Measurements from ENCODE around the gene PTPRA.
A peak's percentile ranks its signal among the peaks of the same experiment; 100 is the strongest.
"Not testable (repeated sequence)": the region's sequence is repeated elsewhere in the genome, so short reads cannot be mapped to it uniquely, and the experiment has no call there.

Gene PTPRA

GRCh38 chr20:3000852-3001523 is 127.7 kb downstream of the PTPRA start:
- peak; percentile 57 for DNase-seq (ENCODE audit: low spot score)

- no peak for DNase-seq (ENCODE audit: low spot score)
These were observed 130.1 kb downstream of the PTPRA start for GRCh38 chr20:3003416-3003815.

GRCh38 chr20:3010985-3011723 is 137.9 kb downstream of the PTPRA start:
- DNase-seq (ENCODE audit: low spot score) = no peak

DNA sequence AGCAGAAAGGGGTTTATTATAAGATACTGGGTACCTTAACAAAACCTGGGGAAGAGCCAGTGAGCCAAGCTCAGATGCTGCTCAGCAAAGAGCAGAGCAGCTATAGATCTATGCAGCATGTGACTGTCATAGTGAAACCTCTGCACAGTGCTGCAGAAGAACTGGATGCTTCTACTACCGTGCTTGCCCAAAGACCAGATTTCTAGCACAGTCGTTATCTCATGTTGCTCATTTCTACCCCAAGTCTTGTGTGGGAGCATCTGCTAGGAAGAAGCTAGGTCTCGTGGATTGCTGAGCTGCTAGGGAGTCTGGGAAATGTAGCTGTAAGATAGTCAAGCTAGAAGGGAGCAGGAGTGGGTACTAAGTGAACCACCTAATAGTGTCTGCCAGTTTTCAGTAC is 138.5 kb downstream of the PTPRA start:
- peak; percentile 17 for DNase-seq (ENCODE audit: low spot score)

DNA sequence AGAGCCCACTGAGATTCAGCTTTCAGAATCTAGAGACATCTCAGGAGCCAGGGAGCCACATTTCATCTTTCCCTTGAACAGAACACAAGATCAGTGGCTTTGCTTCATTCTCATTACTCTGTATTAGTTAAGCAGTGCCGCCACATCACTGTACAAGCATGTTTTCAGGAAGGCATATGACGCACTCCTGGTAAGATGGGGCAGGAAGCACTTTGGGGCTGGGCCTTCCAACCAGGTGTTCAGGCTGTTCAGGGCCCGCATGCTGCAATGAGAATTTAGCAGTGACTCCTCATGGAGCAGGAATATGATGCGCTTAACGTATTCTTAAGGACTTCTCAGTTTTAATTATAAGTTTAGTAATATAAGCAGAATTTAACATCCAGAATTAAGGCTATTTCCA is 140.5 kb downstream of the PTPRA start:
- DNase-seq (ENCODE audit: low spot score) = no peak

GRCh38 chr20:3014179-3014578 is 140.9 kb downstream of the PTPRA start:
- DNase-seq (ENCODE audit: low spot score) = no peak

GRCh38 chr20:3014662-3015061 is 141.4 kb downstream of the PTPRA start:
- DNase-seq (ENCODE audit: low spot score) = no peak

- DNase-seq (ENCODE audit: low spot score) = not testable (repeated sequence)
These were observed 142.0 kb downstream of the PTPRA start for GRCh38 chr20:3015302-3015701.

GRCh38 chr20:3021327-3021726 is 148.0 kb downstream of the PTPRA start:
- DNase-seq (ENCODE audit: low spot score) = no peak

GRCh38 chr20:3021777-3022176 is 148.5 kb downstream of the PTPRA start:
- DNase-seq (ENCODE audit: low spot score) = no peak

DNA sequence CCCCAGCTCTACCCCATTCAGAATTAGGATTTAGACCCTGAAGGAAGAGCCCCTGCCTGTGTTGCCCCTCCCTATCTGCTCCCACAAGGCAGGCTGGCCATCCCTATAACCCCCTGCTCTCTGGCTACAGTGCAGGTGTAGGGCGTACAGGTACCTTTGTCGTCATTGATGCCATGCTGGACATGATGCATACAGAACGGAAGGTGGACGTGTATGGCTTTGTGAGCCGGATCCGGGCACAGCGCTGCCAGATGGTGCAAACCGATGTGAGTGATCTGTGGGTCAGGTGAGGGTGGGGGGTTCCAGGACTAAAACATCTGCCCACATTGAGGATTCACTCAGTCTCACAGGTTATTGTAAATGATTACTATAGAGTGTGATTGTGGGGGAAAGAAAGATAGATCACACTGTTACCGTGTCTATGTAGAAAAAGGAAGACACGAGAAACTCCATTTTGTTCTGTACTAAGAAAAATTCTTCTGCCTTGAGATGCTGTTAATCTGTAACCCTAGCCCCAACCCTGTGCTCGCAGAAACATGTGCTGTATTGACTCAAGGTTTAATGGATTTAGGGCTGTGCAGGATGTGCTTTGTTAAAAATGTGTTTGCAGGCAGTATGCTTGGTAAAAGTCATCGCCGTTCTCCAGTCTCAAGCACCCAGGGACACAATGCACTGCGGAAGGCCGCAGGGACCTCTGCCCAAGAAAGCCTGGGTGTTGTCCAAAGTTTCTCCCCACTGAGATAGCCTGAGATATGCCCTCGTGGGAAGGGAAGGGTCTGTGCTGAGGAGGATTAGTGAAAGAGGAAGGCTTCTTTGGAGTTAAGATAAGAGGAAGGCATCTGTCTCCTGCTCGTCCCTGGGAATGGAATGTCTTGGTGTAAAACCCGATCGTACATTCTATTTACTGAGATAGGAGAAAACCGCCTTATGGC is 149.5 kb downstream of the PTPRA start:
- DNase-seq (ENCODE audit: low spot score) = not testable (repeated sequence)

GRCh38 chr20:3027987-3028386 is 154.7 kb downstream of the PTPRA start:
- DNase-seq (ENCODE audit: low spot score) = no peak

- no peak for DNase-seq (ENCODE audit: low spot score)
These were observed 158.4 kb downstream of the PTPRA start for GRCh38 chr20:3031524-3032147.

DNA sequence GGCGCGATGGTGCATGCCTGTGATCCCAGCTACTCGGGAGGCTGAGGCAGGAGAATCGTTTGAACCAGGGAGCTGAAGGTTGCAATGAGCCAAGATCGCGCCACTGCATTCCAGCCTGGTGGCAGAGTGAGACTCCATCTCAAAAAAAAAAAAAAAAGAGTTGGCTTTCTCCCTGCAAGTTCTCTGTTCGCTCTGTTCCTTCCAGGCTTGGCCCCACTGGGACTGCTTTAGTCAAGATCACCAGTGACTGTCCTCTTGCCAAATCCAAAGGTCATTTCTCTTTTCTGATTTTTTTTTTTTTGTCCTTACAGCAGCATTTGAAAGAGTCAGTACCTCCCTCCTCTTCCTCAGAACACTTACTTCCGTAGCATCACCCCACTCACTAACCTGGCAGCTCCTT is 159.3 kb downstream of the PTPRA start:
- DNase-seq (ENCODE audit: low spot score) = no peak

GRCh38 chr20:3037654-3038053 is 164.4 kb downstream of the PTPRA start:
- DNase-seq (ENCODE audit: low spot score) = no peak

DNA sequence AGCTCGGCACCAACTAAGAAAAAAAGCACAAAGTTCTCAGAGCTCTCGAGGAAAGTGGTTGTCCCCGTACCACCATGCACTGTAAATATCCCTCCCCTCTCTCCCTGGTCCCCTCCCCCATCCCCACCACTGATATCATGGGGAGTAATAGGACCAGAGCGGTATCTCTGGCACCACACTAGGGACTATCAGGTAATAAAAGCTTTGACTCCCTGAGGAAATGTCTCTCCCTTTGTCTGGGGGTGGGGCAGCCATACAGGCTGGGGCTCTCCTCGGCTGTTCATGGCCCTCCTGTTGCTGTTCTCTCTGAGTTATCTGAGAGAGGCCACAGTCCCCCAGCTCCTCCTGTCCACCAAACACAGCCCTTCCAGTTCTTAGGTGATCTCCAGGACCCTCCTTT is 165.2 kb downstream of the PTPRA start:
- DNase-seq (ENCODE audit: low spot score) = no peak

GRCh38 chr20:3039426-3039825 is 166.1 kb downstream of the PTPRA start:
- no peak for DNase-seq (ENCODE audit: low spot score)

DNA sequence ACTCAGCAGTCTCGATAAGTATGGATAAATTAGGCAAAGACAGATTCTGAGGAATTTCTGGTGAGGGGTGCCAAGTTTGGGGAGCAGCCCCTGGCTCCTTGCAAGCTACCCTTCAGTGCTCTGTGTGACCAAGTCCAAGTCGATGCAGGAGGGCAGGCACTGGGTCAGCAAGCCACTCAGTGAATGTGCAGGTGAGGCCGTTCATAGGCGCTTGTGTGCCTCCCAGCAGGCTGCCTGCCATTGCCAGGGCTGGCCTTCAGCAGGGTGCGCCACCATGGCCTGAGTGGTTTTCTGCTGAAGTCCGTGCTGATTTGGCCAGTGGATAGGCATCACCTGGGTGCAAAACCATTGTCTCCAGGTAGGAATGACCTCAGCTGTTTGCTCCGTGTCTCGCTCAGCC is 166.8 kb downstream of the PTPRA start:
- no peak for DNase-seq (ENCODE audit: low spot score)

DNA sequence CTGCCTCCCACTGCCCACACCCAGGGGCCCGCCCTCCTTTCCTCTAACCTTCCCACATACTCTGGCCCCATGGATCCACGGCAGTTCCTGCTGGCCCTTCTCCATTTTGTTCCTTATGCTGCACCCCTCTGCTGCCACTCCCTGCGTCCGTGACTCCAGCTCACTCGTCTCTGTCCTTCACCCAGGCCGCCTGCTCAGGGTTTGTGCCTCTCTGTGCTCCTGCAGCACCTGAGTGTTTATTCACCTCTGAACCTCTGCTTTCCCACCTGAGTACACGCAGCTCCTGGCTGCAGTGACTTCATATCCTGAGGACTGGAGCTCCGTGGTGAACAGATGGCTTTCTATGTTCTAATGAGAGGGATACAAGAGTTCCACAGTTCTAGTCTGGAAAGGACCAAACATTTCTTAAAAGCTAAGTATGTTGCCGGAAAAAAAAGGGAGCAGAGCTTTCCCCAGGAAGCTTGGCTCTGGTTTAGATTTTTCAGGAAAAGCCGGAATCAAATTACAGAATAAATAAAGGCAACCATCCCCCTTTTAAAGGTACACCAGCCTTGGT is 168.7 kb downstream of the PTPRA start:
- DNase-seq (ENCODE audit: low spot score) = no peak

DNA sequence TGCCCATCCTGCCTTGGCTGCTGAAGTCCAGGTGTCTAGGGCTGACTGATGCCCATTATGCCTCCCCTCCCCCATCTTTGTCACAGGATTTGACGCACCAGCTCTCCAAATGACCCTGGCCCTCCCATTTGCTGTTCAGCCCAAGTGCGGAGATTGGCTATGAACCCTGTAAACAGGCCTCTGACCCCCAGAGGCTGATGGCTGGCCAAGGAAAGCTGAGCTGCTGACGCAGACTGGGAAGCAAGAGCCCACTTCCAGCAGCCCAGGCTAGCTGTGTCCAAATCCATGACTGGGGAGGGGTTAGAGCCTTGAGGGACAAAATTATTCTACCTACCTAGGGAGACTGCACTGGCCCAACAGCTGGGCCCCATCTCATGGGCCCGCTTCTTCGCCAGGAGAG is 169.3 kb downstream of the PTPRA start:
- DNase-seq (ENCODE audit: low spot score) = no peak

DNA sequence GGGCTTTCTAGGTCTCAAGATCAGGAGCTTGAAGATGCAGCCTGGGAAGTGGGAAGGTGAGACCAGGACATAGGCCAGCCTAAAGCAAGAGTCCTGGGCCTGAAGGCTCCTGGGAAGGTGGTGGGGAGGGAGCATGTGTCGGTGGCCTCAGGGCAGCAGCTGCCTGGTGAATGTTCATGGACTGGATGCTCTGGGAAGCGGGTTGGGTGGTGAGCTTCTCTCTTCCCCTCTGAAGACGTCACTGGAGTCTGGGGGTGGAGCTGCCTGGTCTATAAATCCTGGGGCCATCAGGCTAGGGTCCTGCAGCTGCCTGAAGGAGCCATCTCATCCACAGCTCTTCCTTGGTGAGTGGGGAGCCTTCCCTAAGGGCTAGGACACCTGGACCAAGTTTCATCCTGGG is 170.0 kb downstream of the PTPRA start, which contains the start of gene GNRH2:
TSS of gene GNRH2 (plus strand) at position 301 of the 400 bp plus-strand sequence. CDS start 793 bp downstream, outside the sequence.
- no peak for DNase-seq (ENCODE audit: low spot score)
